Measurements from ENCODE around the gene EED. TPM values are rescaled to one million over a fixed set of nuclear protein-coding genes. Genes with fewer than 3 reads are reported as not detected.
A peak's percentile ranks its signal among the peaks of the same experiment; 100 is the strongest.

The EED gene
- total and polyA plus RNA-seq, 9 of the 15 experiments (the other 6 are each of a cell fraction or from before 2014, with no cell fraction given) = 33.0 to 110 (median 55.1) TPM

- TF ChIP-seq JUND (IDR thresholded peaks at IDR 0.05; ENCODE audit: borderline replicate concordance, low read depth, low read length) (peak; percentile 28; the same call in 1 of the 2 replicates), JUND (tag; IDR thresholded peaks at IDR 0.05; ENCODE audit: borderline replicate concordance, low read depth, low read length) (peak; percentile 19; the same call in 1 of the 3 replicates), ATF3 (IDR thresholded peaks at IDR 0.05) (peak; percentile 46; the same call in 1 of the 2 replicates), ATF3 (CRISPR knock-in tag; conservative IDR thresholded peaks at IDR 0.05) (no peak), ZNF212 (CRISPR knock-in tag; IDR thresholded peaks at IDR 0.05) (no peak), REST (IDR thresholded peaks at IDR 0.05; ENCODE audit: borderline replicate concordance) (no peak), REST (CRISPR knock-in tag; IDR thresholded peaks at IDR 0.05; ENCODE audit: low read depth) (no peak), ZNF586 (CRISPR knock-in tag; conservative IDR thresholded peaks at IDR 0.05) (no peak), HNRNPK (IDR thresholded peaks at IDR 0.05; ENCODE audit: low read depth, low read length, poor library complexity, severe bottlenecking) (no peak)
Measured at GRCh38 chr11:86196085-86196696, 48.4 kb upstream of the EED start (continued).
